Non-pigmented ciliary epithelial cell (primary cell): ENCODE data around the gene MAPRE2.
"Not testable (repeated sequence)": the region's sequence is repeated elsewhere in the genome, so short reads cannot be mapped to it uniquely, and the experiment has no call there.

ENCODE experiments used
- DNase-seq: peaks from one replicate; pipeline ENCODE4 v3.0.0-alpha.2; 2010; ENCODE audit warnings: low read depth

Gene MAPRE2

GRCh38 chr18:35091841-35092240 lies 50.6 kb downstream of the MAPRE2 start:
- DNase-seq: no peak

- no peak for DNase-seq
Observed at GRCh38 chr18:35095983-35096676, 54.9 kb downstream of the MAPRE2 start.

- no peak for DNase-seq
Observed at GRCh38 chr18:35096677-35097011, 55.4 kb downstream of the MAPRE2 start.

GRCh38 chr18:35097195-35097594 lies 56.0 kb downstream of the MAPRE2 start:
- DNase-seq: no peak

DNA sequence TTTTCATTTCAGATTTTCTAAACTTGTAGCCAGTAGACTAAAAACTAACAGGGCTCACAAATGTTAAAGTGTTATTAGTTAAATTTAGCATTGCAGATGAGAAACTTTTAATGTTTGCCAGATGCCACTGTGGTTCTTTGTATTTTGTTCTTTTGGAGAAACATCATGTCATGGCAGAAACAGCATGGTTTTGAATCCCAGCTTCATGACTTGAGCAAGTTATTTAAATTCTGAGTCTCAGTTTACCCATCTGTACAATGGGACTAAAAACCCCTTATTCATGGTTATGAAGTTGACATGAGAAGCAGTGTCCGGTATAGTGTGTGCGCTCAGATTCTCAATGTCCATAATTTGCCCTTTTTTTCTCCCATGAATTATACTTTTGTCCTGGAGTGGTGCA lies 56.5 kb downstream of the MAPRE2 start:
- DNase-seq: no peak

GRCh38 chr18:35099911-35100310 lies 58.7 kb downstream of the MAPRE2 start:
- DNase-seq: no peak

- no peak for DNase-seq
Observed at GRCh38 chr18:35104391-35105051, 63.3 kb downstream of the MAPRE2 start.

- no peak for DNase-seq
Observed at GRCh38 chr18:35106013-35106844, 65.0 kb downstream of the MAPRE2 start.

GRCh38 chr18:35106845-35107148 lies 65.6 kb downstream of the MAPRE2 start:
- no peak for DNase-seq

- no peak for DNase-seq
Observed at GRCh38 chr18:35107216-35107615, 66.0 kb downstream of the MAPRE2 start.

DNA sequence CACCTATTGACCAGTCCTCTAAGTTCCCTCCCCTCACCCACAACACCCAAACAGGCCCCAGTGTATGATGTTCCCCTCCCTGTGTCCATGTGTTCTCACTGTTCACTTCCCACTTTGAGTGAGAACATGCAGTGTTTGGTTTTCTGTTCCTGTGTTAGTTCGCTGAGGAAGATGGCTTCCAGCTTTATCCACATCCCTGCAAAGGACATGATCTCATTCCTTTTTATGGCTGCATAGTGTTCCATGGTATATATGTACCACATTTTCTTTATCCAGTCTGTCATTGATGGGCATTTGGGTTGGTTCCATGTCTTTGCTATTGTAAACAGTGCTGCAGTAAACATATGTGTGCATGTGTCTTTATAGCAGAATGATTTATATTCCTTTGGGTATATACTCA lies 66.9 kb downstream of the MAPRE2 start:
- DNase-seq: not testable (repeated sequence)

DNA sequence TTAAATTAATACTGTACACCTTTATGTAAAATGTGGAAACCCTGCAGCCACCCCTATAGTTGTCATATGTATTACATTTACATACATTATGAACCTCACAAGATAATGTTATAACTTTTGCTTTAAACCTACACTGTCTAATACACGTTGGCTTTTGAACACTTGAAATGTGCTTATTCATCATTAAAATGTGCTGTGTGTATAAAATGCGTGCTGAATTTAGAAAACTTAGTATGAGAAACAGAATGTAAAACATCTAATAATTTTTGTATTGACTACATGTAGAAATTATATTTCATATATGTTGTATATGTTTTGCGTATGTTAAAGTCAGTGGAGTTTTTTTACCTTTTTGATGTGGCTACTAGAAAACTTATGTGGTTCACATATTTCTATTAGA lies 68.8 kb downstream of the MAPRE2 start:
- no peak for DNase-seq

- no peak for DNase-seq
Observed at GRCh38 chr18:35110554-35111485, 69.6 kb downstream of the MAPRE2 start.

DNA sequence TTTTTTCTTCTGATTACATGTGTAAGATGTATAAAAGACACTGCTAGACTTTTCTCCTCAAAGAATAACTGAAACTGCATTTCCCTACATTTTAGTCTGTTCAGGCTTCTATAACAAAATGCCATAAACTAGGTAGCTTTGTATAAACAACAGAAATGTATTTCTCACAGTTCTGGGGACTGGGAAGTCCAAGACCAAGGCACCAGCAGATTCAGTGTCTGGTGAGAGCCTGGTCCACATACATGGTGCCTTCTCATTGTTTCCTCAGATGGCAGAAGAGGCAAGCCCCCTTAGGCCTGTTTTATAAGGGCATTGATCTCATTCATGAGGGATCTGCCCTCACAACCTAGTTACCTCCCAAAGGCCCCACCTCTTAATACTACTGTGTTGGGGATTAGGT lies 71.5 kb downstream of the MAPRE2 start:
- DNase-seq: no peak

GRCh38 chr18:35114305-35114704 lies 73.1 kb downstream of the MAPRE2 start:
- DNase-seq: no peak

DNA sequence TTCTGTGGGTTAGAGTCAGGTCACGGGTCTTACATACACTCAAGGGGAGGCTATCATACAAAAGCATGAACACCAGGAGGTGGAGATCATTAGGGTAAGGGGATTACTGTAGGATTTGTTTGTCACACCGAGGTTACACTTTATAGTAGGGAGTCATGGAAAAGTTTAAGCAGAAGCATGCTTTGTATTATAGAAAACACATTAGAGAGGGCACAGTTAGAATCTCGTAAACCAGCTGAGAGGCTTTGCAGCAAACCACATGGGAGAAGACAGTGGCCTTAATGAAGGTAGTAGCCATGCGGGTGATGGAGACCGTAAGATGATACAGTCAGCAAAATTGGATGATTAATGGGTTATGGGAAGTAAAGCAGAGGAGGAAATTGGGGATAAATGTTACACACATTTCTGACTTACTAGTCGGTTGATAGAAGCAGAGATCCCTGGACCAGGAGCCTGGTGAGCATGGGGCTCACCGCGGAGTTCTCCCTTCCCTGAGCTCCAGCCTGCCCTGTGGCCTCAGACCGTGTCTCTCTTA lies 75.6 kb downstream of the MAPRE2 start:
- DNase-seq: no peak

GRCh38 chr18:35117372-35117771 lies 76.2 kb downstream of the MAPRE2 start:
- no peak for DNase-seq

GRCh38 chr18:35117951-35118411 lies 76.8 kb downstream of the MAPRE2 start:
- no peak for DNase-seq

GRCh38 chr18:35118641-35119040 lies 77.4 kb downstream of the MAPRE2 start:
- DNase-seq: no peak

- DNase-seq: no peak
Observed at GRCh38 chr18:35121038-35121437, 79.8 kb downstream of the MAPRE2 start.

GRCh38 chr18:35121531-35121930 lies 80.3 kb downstream of the MAPRE2 start:
- no peak for DNase-seq
